ENCODE results near the gene KCTD4. TPM values are rescaled to one million over a fixed set of nuclear protein-coding genes. Genes with fewer than 3 reads are reported as not detected.

The KCTD4 gene
- total and polyA plus RNA-seq, 3 donors from 2014 or later, result not detected

- intact Hi-C loops (cut with DNase I; ENCODE audit: low total_unique reads), result no loop called here
- WGBS, 2 donors, result 89 to 90% methylated on average over 4 of the region's 4 CpGs
- no peak for DNase-seq
Observed at GRCh38 chr13:45225370-45225769, 24.5 kb upstream of the KCTD4 start.

GRCh38 chr13:45224176-45224575 lies 23.3 kb upstream of the KCTD4 start:
- Histone ChIP-seq H3K27ac (no peak overlapping the region), H3K27me3 (no peaks in the 10 kb centered on the region), H3K9me3 (no peaks in the 10 kb centered on the region), H3K4me1 (no peaks in the 10 kb centered on the region), H3K4me3 (no peak overlapping the region), H3K36me3 (ENCODE audit: low read depth, missing control alignments) (no peaks in the 10 kb centered on the region)
- no peak for DNase-seq
- intact Hi-C loops (cut with DNase I; ENCODE audit: low total_unique reads), result no loop called here
- TF ChIP-seq CTCF (IDR thresholded peaks at IDR 0.05) (no peak), POLR2A (IDR thresholded peaks at IDR 0.05) (no peak)

More at GRCh38 chr13:45225370-45225769, 24.5 kb upstream of the KCTD4 start:
- H3K36me3 ChIP-seq (ENCODE audit: low read depth, missing control alignments), result no peaks in the 10 kb centered on the region
- no peaks in the 10 kb centered on the region for H3K27me3 ChIP-seq
- no peak for TF ChIP-seq CTCF (IDR thresholded peaks at IDR 0.05)
- TF ChIP-seq POLR2A (IDR thresholded peaks at IDR 0.05), result no peak
- no peaks in the 10 kb centered on the region for H3K4me1 ChIP-seq
- H3K9me3 ChIP-seq, result no peaks in the 10 kb centered on the region
- no peak overlapping the region for H3K27ac ChIP-seq
- H3K4me3 ChIP-seq, result no peak overlapping the region

GRCh38 chr13:45222919-45223318 lies 22.1 kb upstream of the KCTD4 start:
- H3K9me3 ChIP-seq, result no peaks in the 10 kb centered on the region
- intact Hi-C loops (cut with DNase I; ENCODE audit: low total_unique reads), result no loop called here
- H3K4me3 ChIP-seq, result no peak overlapping the region
- no peaks in the 10 kb centered on the region for H3K4me1 ChIP-seq
- no peak overlapping the region for H3K27ac ChIP-seq
- no peaks in the 10 kb centered on the region for H3K27me3 ChIP-seq
- no peak for TF ChIP-seq CTCF (IDR thresholded peaks at IDR 0.05)
- no peak for DNase-seq
- WGBS, 2 donors, result 88 to 92% methylated on average over 1 of the region's 1 CpG
- H3K36me3 ChIP-seq (ENCODE audit: low read depth, missing control alignments), result no peaks in the 10 kb centered on the region

GRCh38 chr13:45222516-45222915 lies 21.7 kb upstream of the KCTD4 start:
- intact Hi-C loops (cut with DNase I; ENCODE audit: low total_unique reads), result no loop called here
- DNase-seq, result no peak
- TF ChIP-seq POLR2A (IDR thresholded peaks at IDR 0.05) (no peak), CTCF (IDR thresholded peaks at IDR 0.05) (no peak)
- no peaks in the 10 kb centered on the region for H3K4me1 ChIP-seq
- H3K4me3 ChIP-seq, result no peak overlapping the region
- H3K27ac ChIP-seq, result no peak overlapping the region
- WGBS, 2 donors, result 74 to 81% methylated on average over 3 of the region's 3 CpGs
- H3K27me3 ChIP-seq, result no peaks in the 10 kb centered on the region
- no peaks in the 10 kb centered on the region for H3K36me3 ChIP-seq (ENCODE audit: low read depth, missing control alignments)
- no peaks in the 10 kb centered on the region for H3K9me3 ChIP-seq

GRCh38 chr13:45220403-45220802 lies 19.6 kb upstream of the KCTD4 start:
- DNase-seq, result no peak
- H3K27ac ChIP-seq, result no peak overlapping the region
- intact Hi-C loops (cut with DNase I; ENCODE audit: low total_unique reads), result no loop called here
- no peaks in the 10 kb centered on the region for H3K27me3 ChIP-seq
- TF ChIP-seq CTCF (IDR thresholded peaks at IDR 0.05) (no peak), POLR2A (IDR thresholded peaks at IDR 0.05) (no peak)
- WGBS, 2 donors, result 92 to 94% methylated on average over 4 of the region's 4 CpGs
- H3K4me1 ChIP-seq, result no peaks in the 10 kb centered on the region
- no peaks in the 10 kb centered on the region for H3K36me3 ChIP-seq (ENCODE audit: low read depth, missing control alignments)
- no peak overlapping the region for H3K4me3 ChIP-seq
- H3K9me3 ChIP-seq, result no peaks in the 10 kb centered on the region

All from testis (tissue), 3 donors.